SKM-1 treated with dmso at 0.1 percent for 144 hours (cell line): ENCODE measurements around the gene RNLS.
"Not testable (repeated sequence)": the region's sequence is repeated elsewhere in the genome, so short reads cannot be mapped to it uniquely, and the experiment has no call there.

Experiments used
- DNase-seq: peaks from one replicate; lab custom pipeline; 2025; ENCODE audit not compliant: unreplicated experiment; lab: John Stamatoyannopoulos, UW

Gene RNLS

DNA sequence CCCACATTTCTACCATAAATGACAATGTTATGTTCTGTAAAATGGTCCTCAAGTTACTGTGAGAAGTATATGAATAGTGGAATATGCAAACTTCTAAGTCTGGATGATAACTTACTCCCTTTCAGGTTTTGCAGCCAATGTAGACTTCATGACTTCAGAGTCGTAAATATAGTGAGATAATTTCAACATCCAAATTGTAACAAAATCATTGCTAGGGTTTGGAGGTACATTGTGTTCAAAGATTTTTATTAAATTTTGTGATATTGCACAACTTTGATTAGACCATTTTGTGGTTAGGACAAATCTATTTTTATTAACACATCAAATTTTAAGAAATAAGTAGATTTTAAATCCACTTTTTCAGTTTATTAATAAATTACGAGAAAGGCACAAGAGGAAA is 270.3 kb downstream of the RNLS start:
- no peak for DNase-seq

DNA sequence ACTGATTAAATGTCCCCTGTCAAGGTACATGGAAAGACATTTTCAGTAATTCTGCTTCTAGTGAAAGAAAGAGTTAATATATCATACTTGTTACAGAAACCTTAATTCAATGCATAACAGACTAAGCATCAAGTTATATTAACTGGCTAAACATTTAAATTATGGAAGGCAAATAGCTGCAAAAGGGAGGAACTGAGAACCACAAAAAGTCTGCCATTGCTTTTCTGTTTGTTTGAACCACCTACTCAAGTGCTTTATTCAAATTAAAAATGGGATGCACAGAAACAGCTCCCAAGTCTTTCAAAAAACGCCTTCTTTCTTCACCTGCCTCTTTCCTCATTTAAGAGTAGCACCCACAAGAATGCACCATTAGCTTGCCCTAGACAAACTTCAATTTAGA is 271.9 kb downstream of the RNLS start:
- DNase-seq = no peak

DNA sequence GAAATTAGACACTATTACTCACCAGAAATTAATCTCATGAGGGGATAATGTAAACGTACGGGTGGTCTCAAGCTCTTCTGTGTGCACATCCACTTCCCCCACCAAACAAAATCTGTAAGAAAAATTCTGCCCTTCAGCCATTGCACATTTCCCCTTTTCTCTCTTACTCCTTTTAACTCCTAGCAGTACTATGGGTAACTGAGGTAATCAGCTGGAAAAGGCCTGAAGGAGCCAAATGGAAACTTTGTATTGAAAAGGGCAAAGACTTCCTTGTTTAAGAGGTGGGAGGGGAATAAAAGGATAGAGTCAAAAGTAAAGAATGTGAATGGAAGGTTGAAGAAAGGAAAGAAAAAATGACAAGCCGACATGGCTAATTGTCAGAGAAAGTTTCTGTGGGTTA is 273.8 kb downstream of the RNLS start:
- DNase-seq = no peak

DNA sequence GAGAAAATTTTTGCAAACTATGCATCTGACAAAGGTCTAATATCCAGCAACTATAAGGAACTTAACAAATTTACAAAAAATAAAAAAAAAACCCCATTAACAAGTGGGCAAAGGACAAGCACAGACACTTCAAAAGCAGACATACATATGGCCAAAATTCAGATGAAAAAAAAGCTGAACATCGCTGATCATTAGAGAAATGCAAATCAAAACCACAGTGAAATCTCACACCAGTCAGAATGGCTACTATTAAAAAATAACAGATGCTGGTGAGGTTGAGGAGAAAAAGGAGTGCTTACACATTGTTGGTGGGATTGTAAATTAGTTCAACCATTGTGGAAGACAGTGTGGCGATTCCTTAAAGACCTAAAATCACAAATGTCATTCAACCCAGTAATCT is 274.8 kb downstream of the RNLS start:
- DNase-seq = not testable (repeated sequence)

DNA sequence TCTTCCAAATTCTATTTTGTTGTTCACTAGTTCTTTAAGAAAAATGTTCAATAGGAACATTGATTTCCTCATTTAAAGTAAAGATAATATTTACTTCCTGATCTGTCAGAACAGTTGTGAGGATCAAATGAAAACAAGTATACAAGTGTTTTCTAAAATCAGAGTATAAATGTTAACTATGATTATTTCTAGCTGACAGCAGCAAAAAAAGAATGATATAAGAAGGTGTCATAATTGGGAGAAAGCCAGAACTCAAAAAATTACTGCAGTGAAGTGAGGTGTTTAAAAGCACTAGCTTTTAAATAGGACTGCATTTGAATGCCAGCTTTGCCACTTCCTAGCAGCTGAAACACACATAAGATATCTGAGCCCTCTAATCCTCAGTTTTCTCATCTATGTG is 283.3 kb downstream of the RNLS start:
- DNase-seq = no peak

DNA sequence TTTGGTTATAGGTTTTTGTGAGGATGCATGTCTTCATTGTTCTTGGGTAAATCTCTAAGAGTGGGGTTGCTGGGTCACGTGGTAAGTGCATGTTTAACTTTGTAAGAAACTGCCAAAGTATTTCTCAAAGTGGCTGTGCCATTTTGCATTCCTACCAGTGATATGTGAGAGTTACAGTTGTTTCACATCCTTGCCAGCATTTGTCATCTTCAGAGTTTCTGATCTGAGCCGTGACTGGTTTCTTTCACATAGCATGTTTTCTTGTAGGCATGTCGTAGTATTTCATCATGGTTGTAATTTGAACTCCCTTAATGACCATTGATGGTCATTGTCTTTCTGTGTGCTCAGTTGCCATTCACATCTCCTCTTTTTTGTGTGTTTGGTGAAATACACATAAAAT is 286.0 kb downstream of the RNLS start:
- DNase-seq = no peak

DNA sequence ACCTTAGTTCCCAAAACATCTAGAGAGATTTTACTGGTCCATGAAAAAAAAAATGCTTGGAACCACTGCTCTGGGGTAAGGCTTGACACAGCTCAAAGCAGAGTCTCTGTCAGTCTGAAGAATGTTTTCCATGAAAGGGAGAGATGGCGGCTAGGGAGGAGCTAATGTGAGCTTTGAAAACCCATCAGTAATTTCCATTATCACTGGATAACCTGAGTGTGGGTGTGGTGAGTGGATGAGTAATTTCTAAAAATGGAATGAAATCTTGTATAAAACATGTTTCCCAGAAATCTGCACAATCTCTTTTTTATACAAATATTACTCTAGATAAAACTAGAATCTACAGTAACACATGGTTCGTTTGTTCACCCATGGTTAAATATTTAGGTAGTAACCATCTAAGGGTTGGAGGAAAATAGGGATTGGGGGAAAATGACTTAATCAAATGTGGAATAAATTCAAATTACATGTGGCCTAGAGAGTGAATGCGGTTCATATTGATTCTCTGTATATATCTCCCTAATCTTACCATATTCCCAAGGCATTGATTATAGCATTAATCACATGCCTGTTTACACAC is 289.4 kb downstream of the RNLS start:
- no peak for DNase-seq

DNA sequence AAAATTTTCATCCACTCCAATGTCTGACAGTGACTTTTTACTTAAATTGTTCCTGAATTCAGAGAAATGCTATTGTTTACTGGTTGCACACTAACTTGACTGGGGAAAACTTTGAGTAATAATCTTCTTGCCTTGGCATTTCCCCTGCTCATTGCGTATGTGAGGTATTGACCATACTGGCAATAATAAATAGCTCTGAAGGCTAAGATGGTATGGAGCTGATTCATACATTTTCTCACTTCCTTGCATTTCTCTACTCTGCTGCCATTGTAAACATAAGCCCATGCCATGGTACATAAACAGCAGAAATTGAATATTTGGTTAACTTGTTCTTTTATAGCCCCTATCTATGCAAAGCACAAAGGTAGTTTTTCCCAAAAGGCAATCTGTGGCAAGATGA is 290.0 kb downstream of the RNLS start:
- DNase-seq = no peak

DNA sequence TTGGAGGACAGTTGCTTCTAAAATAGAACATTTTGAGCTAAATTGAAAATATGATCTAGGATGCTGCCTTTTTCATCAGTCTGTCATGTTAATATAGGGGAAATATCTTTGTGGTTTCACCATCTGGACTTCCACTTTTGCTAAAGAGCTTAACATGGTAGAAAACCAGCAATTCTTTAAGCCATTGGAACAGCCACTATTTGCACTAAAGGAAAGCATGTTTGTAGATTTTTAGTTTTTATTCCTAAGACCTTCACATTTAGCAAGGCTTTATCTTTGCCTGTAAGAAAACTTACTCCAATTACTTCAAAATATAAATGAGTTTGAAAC is 291.0 kb downstream of the RNLS start:
- no peak for DNase-seq

DNA sequence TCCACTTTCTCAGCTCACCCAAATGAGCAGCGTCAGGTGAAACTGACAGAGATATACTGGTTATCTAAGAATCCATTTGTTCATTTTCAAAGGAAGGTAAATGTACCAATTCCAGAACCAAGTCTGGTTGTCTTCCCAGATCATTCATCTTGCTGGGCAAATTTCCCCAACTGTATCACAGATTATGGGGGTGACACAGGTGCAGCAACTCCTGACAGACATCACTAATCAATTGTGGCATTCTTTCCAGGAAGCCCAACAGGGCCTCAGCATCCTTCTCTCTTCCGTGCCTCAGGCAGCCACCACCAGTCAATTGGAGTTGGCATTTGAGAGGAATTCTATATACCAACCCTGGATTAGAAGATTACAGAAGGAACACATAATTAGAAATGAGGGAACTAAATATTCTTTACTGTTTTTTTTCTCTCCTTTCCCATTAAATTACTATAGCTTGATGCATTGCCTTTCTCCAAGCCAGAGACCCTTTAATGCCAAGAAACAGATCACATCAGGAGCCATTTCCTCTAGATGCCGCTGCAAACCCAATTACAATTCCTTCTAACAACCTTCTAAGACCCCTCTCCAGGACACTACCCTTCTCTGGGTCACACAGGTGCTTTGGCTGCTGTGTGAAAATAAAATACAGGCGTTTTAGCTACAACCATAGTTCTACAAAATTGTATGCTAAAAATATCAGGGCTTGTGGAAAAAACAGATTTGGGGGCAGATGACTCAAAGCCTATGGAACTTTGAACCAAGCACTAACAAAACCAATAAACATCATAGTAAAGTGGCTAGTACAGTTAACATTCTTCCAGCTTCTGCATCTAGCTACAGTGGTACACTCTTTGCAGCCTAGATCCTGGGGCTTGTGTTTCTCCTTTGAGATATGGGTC is 291.6 kb downstream of the RNLS start:
- no peak for DNase-seq

DNA sequence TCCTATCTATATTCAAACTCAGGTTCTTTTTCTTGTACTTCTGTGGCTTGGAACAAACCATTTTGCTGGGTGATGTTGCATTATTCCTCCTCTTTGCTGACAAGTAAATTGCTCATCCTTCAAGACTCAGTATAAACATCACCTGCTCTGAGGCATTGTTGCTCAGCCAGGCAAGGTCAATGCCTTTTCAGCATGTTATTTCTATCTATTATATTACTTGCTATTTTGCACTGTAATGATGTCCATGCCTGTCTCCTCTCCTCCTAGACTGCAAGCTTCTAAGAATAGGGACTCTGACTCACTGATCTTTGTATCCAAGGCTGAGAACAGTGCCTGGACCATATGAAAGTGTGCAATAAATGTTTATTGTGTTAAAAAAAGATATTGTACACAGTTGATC is 293.8 kb downstream of the RNLS start:
- no peak for DNase-seq

DNA sequence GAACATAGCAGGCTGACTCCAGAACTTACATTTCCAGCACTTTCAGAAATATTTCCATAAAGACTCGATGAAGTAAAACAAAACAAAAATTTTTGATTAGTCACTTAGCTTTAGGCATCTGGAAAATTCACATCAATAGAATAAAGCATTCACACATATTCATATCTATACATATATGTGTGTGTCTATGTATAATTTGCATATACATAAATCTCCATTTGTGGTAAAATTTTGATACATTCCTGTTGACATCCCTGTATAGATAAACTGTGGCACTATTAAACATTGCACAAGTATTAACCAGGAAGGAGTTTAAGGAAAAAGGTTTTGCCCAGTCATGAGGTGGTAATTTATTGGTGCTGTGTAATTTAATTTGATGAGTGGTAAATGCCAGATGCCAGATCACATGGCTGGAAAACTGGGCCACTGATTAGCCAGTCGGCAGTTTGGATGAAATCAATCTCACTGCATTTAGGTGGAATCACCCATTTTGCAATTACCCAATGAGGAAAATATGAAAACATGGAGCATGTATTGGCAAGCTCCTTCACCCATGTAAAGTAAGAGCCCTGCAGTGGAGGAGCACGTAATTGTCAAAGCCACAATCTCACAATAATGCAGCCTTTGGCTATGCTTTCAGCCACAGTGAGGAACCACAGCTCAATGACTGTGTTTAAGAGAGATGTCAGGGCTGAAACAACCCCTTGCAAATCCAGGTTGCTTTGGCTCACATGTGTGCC is 294.6 kb downstream of the RNLS start:
- no peak for DNase-seq

DNA sequence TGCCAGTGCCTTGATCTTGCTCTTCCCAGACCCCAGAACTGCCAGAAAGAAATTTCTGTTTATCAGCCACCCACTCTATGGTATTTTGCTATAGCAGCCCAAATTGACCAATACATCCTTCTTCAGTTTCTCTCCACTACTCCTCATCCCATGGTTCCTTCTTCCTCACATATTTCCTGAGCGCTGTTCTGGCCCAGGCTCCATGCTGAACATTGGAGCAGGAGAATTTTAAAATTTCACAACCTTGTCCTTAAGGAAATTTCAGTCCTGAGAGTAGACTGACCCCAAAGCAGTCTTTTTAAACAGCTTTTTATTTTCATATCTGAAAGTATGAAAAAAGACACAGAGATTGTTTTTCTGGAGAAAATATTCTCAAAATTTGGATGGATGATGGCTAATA is 297.1 kb downstream of the RNLS start:
- DNase-seq = no peak

DNA sequence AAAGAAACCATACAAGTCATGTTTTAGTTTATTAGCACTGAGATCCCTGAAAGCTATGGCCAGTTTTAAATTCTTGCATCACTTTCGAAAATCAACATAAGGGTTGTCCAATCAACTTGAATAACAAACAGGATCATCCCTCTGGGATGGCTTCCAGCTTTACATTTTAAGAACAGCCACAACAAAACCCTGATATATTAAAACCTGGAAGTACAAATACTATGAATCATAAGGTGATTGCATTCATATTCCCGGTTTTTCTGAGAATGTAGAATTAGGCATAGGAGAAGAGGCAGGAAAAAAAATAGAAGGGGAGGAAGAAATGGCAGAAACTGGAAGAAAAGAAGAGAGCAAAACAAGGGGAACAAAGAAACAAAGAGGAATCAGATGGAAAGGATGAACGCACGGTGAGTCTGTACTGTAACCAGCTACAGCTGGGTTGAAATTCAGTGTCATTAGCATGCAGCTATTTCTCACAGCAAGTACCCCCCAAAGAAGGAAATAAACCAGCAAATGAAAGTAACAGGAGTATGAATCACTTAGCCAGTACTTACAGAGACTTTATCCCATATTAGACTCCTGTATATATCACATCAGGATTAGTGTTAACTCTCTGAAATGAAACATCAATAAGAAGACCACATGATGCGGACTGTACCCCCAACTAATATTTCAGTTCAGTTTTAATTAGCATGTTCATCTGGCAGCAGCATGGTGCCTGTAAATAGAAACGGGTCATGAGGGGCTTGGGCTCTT is 301.3 kb downstream of the RNLS start:
- DNase-seq = no peak

DNA sequence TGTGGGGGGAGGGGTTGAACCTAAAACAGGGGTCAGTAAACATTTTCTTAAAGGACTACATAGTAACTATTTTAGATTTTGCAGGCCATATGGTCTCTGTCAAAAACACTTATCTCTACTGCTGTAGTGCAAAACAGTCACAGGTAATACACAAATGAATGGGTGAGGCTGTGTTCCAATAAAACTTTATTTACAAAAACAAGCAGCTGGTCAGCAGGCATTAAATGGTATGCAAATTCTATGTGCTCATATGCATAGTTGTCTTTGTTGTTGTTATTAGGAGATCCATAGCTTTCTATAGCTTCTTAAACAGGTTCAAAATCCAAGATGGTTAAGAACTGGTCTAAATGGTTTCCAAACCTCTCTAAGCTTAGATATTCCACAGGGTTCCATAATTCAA is 302.6 kb downstream of the RNLS start:
- DNase-seq = no peak

DNA sequence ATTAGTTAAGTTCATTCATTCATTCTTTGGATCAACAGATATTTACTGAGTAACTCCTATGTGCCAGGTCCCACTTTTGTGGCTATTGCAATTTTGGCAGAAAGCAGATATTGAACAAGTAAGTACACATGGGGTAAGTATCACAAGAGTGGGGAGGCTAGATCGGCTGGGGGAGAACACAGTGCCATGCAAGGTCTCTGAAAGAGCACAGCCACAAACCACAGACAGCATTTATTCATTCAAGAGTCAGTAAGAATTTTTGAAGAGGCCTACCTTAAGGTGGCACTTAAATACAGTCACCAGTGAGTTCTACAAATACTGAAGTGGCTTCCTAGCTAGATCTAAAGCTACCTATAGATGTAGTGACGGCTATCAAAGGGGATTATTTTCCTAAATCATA is 304.2 kb downstream of the RNLS start:
- DNase-seq = no peak

DNA sequence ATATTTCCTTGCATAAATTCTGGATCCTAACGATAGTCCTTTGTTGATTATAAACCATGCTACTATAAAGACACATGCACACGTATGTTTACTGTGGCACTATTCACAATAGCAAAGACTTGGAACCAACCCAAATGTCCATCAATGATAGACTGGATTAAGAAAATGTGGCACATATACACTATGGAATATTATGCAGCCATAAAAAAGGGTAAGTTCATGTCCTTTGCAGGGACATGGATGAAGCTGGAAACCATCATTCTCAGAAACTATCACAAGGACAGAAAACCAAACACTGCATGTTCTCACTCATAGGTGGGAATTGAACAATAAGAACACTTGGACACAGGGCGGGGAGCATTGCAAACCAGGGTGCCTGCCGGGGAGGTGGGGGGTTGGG is 306.2 kb downstream of the RNLS start:
- DNase-seq = not testable (repeated sequence)

DNA sequence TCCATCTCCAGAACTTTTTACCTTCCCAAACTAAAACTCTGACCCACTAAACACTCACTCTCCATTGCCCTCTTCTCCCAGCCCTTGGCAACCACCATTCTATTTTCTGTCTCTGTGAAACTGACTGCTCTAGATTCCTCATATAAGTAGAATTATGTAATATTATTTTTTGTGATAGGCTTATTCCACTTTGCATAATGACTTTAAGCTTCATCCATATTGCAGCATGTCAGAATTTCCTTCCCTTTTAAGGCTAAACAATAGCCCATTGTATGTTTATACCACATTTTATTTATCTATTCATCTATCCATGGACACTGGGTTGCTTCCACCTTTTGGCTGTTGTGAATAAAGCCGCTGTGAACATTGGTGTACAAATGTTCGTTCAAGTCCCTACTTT is 308.8 kb downstream of the RNLS start:
- DNase-seq = no peak

DNA sequence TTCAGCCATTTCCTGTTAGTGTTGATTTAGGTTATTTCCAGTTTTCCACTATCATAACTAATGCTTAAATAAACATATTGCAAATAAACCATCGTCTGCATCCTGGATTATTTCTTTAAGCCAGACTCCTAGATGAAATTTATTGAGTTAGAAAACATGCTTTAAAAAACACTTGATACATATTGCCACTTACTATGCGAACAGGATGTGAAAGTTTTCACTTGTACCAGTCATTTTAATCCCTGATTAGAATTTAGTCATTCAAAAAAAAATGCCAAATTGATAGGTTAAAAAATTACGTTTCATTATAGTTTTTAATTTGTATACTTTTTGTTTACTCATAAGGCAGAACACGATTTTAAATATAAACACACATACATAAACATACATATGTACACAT is 309.6 kb downstream of the RNLS start:
- no peak for DNase-seq

DNA sequence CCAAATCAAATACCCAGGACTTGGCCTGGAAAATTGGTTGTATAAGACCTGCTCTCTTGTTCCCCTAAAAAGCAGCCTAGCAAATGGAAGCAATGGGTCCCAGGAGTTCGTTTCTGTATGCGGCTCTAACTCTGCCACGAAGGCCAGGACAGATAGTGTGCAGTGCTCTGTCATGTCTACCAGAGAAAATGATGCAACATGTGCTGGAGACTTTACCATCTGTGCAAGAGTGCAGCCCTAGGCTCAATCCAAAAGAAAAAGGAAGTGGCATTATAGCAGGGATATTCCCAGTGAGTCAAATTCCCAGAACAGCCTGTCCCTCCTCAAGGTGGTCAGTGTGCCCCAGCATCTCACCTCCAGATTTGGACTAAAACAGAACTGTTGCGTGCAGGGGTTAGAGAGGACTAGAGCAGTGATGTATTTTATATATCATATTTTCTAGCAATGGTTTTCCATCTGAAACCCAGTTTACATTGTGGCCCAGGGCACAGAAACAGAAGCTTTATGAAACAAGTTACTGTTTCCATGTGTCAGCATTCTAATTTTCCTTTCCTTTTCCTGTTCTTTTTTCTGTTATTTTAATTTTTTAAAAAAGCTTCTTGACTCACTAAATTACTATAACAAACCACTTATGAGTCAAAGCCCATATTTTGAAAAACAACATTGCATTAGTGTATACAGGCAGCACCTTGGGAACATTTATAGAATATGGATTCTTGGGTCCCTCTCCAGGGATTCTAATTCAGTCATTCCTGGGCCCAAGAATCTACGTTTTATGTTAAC is 311.2 kb downstream of the RNLS start:
- peak; percentile 34 for DNase-seq
